PC-3 (cell line): ENCODE data around the gene ETHE1. TPM values are rescaled to one million over a fixed set of nuclear protein-coding genes. Genes with fewer than 3 reads are reported as not detected.

Experiments
- ATAC-seq: fragments of 200-7000 bp; cut with Tn5 transposase; 2 replicates; pipeline ENCODE4 v1.9.1; 2020; ENCODE audit warnings: mild to moderate bottlenecking, moderate library complexity
- BruUV-seq: library from RNA; stranded (reverse); fragments of 400-500 nt; replicated peaks from 2 replicates; lab custom pipeline; 2021; lab: Mats Ljungman, UMichigan
- CTCF ChIA-PET: fragments of 300-600 bp; sonication (Branson Sonifier 250); formaldehyde crosslinking; loops from one replicate; lab custom pipeline; 2022; ENCODE audit warnings: antibody characterized with exemption; lab: Charles Lee
- POLR2A ChIA-PET: fragments of 300-600 bp; sonication (Branson Sonifier 250); formaldehyde crosslinking; loops from one replicate; lab custom pipeline; 2022; ENCODE audit warnings: antibody characterized with exemption; ENCODE audit not compliant: unreplicated experiment; lab: Charles Lee
- DNase-seq: peaks from one replicate; pipeline ENCODE4 v3.0.0-alpha.2; 2015
- H2AFZ ChIP-seq: fragments of 300-600 bp; sonication (generic); 2 replicates; pipeline ENCODE4 v1.6.0; 2016; ENCODE audit warnings: antibody characterized with exemption, low read length
- H3F3A ChIP-seq: fragments of 300-600 bp; sonication (generic); one replicate; pipeline ENCODE4 v1.6.0; 2017; ENCODE audit warnings: antibody characterized with exemption, low read length, control low read depth, mild to moderate bottlenecking; ENCODE audit not compliant: unreplicated experiment
- H3K27ac ChIP-seq: fragments of 300-600 bp; sonication (generic); 2 replicates; pipeline ENCODE4 v1.5.1; 2016; ENCODE audit warnings: mild to moderate bottlenecking, low read length
- H3K27me3 ChIP-seq: fragments of 300-600 bp; sonication (generic); 2 replicates; pipeline ENCODE4 v1.6.1; 2016; ENCODE audit warnings: low read length, mixed read lengths
- H3K36me3 ChIP-seq: fragments of 300-600 bp; sonication (generic); 2 replicates; pipeline ENCODE4 v1.6.1; 2016; ENCODE audit warnings: low read depth, mixed run types, low read length, mixed read lengths
- H3K4me1 ChIP-seq: fragments of 300-600 bp; sonication (generic); 2 replicates; pipeline ENCODE4 v1.5.1; 2016; ENCODE audit warnings: low read length; ENCODE audit not compliant: insufficient read depth
- H3K4me2 ChIP-seq: fragments of 300-600 bp; sonication (generic); 2 replicates; pipeline ENCODE4 v1.6.0; 2016; ENCODE audit warnings: low read length
- H3K4me3 ChIP-seq: fragments of 300-600 bp; sonication (generic); 2 replicates; pipeline ENCODE4 v1.5.1; 2016; ENCODE audit warnings: mild to moderate bottlenecking, low read length, mixed read lengths
- H3K79me2 ChIP-seq: fragments of 300-600 bp; sonication (generic); 2 replicates; pipeline ENCODE4 v1.6.1; 2017; ENCODE audit warnings: low read length, mixed read lengths
- H3K9ac ChIP-seq: fragments of 300-600 bp; sonication (generic); 2 replicates; pipeline ENCODE4 v1.6.0; 2016; ENCODE audit warnings: mild to moderate bottlenecking, low read length
- H3K9me2 ChIP-seq: fragments of 300-600 bp; sonication (generic); replicated peaks from 2 replicates; pipeline ENCODE4 v1.6.1; 2016; ENCODE audit warnings: mixed run types, low read length, mixed read lengths
- H3K9me3 ChIP-seq: fragments of 300-600 bp; sonication (generic); 2 replicates; pipeline ENCODE4 v1.6.1; 2016; ENCODE audit warnings: low read length, mixed read lengths
- H4K20me1 ChIP-seq: fragments of 300-600 bp; sonication (generic); 2 replicates; pipeline ENCODE4 v1.6.1; 2016; ENCODE audit warnings: low read length, mixed read lengths
- EZH2 ChIP-seq: fragments of 300-600 bp; sonication (generic); IDR thresholded peaks from one replicate; pipeline ENCODE4 v1.6.1; 2017; ENCODE audit warnings: antibody characterized with exemption, mild to moderate bottlenecking, low read length; ENCODE audit not compliant: unreplicated experiment
- EZH2phosphoT487 ChIP-seq: fragments of 300-600 bp; sonication (generic); IDR thresholded peaks from 2 replicates; pipeline ENCODE4 v1.6.1; 2018; ENCODE audit warnings: mild to moderate bottlenecking, antibody characterized with exemption, low read length, borderline replicate concordance
- intact Hi-C: fragments of 100-400 bp; cut with micrococcal nuclease; formaldehyde crosslinking; loops from 2 replicates; pipeline ENCODE4 v1.9.0; 2023
- total RNA-seq: library from RNA; depleted of rRNA; stranded (reverse); fragments of >200 nt; gene quantifications from 2 replicates; pipeline ENCODE4 v1.2.3, GENCODE V29; 2014
- TF ChIP-seq, protein P1 (sequence below): fragments of 300-600 bp; sonication (generic); conservative IDR thresholded peaks from 2 replicates; pipeline ENCODE4 v1.5.1; 2017; ENCODE audit warnings: antibody characterized with exemption, low read depth, mild to moderate bottlenecking, low read length

ETHE1 gene
- total RNA-seq, 1 experiment from 2014 or later = 34.2 TPM

DNA sequence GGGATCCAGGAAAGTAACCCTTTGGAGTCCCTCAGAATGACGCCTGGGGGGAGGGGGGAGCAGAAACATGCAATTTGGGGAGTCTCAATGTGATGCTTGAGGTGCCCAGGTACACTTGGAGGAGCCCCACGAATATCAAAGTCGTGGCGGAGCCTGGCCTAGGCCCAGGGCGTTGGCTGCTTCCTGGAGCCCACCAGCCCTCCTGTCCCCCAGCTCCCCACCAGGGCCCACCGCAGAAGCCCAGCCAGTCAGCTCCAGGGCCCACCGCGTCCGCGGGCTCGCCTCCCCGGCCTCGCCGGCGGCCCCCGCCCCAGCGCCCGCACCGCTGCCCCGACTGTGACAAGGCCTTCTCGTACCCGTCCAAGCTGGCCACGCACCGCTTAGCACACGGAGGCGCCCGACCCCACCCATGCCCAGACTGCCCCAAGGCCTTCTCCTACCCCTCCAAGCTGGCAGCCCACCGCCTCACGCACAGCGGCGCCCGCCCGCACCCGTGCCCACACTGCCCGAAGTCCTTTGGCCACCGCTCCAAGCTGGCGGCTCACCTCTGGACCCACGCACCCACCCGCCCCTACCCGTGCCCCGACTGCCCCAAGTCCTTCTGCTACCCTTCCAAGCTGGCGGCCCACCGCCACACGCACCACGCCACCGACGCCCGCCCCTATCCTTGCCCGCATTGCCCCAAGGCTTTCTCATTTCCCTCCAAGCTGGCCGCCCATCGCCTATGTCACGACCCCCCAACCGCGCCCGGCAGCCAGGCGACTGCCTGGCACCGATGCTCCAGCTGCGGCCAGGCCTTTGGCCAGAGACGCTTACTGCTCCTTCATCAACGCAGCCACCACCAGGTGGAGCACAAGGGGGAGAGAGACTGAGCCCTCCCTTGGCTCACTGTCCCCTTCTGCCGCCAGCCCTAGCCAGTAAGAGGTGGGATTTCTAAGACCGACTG is 8.1 kb upstream of the ETHE1 start:
- H3K4me1 ChIP-seq = peaks cover 9% of the 10 kb centered on the region
- ATAC-seq (no peak), DNase-seq (peak; percentile 17)
- no peaks in the 10 kb centered on the region for H3F3A ChIP-seq
- intact Hi-C loops = loop anchor here (2.0 kb wide), 1 partner anchor 60 kb away; no protein-coding TSS in a partner anchor
- H3K79me2 ChIP-seq = no peaks in the 10 kb centered on the region
- no TSS peak for BruUV-seq
- no peaks in the 10 kb centered on the region for H3K9me3 ChIP-seq
- peaks cover 4% of the 10 kb centered on the region; the same call in 1 of the 2 replicates for H3K36me3 ChIP-seq
- H4K20me1 ChIP-seq = no peaks in the 10 kb centered on the region
- H3K9me2 ChIP-seq = no peaks in the 10 kb centered on the region
- H3K27ac ChIP-seq = no peak overlapping the region
- no peak for TF ChIP-seq EZH2phosphoT487
- TF ChIP-seq, protein P1, sequence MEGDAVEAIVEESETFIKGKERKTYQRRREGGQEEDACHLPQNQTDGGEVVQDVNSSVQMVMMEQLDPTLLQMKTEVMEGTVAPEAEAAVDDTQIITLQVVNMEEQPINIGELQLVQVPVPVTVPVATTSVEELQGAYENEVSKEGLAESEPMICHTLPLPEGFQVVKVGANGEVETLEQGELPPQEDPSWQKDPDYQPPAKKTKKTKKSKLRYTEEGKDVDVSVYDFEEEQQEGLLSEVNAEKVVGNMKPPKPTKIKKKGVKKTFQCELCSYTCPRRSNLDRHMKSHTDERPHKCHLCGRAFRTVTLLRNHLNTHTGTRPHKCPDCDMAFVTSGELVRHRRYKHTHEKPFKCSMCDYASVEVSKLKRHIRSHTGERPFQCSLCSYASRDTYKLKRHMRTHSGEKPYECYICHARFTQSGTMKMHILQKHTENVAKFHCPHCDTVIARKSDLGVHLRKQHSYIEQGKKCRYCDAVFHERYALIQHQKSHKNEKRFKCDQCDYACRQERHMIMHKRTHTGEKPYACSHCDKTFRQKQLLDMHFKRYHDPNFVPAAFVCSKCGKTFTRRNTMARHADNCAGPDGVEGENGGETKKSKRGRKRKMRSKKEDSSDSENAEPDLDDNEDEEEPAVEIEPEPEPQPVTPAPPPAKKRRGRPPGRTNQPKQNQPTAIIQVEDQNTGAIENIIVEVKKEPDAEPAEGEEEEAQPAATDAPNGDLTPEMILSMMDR = peak; percentile 49
- H3K9ac ChIP-seq = no peak overlapping the region
- H2AFZ ChIP-seq = no peak overlapping the region
- POLR2A ChIA-PET = no interaction called here
- CTCF ChIA-PET = interaction anchor here (0.5 kb wide), 1 partner anchor 134 kb away, joined by 14 read pairs; no protein-coding TSS in a partner anchor
- H3K4me3 ChIP-seq = no peak overlapping the region
- H3K27me3 ChIP-seq = no peaks in the 10 kb centered on the region
- peak overlapping the region; percentile 90; the same call in 1 of the 2 replicates for H3K4me2 ChIP-seq

DNA sequence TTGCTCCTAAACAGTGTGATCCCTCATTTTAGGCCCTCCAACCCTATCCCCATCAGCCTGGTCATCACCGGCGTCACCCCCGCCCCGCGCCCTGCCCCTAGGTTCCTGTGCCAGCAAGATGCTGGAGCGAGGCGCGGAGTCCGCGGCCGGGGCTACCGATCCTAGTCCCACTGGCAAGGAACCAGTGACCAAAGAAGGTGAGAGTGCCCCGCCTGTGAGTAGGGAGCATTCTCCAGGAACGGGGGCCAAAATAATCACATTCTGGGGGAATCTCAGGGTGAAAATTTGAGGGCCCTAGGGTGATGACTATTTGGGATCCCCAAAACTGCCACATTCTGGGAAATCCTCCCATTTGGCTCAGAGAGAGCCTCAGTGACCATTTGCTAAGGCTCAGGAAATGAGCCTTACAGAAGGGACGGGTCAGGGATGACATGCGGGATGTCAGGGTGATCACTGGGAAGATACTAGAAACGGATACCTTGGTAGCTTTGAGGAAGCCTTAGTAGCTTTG is 7.4 kb upstream of the ETHE1 start:
- intact Hi-C loops = loop anchor here (2.0 kb wide), 1 partner anchor 60 kb away; no protein-coding TSS in a partner anchor
- peak overlapping the region; percentile 90 for H3K4me2 ChIP-seq
- H3K27me3 ChIP-seq = no peaks in the 10 kb centered on the region
- no peaks in the 10 kb centered on the region for H3K79me2 ChIP-seq
- H3K9ac ChIP-seq = no peak overlapping the region
- BruUV-seq = no TSS peak
- TF ChIP-seq EZH2phosphoT487 (no peak), EZH2 (no peak)
- TF ChIP-seq, protein P1 = no peak
- no peaks in the 10 kb centered on the region for H3K9me2 ChIP-seq
- no peak overlapping the region for H3K27ac ChIP-seq
- ChIA-PET POLR2A (no interaction called here), CTCF (no interaction called here)
- no peaks in the 10 kb centered on the region for H4K20me1 ChIP-seq
- peaks cover 13% of the 10 kb centered on the region for H3K4me1 ChIP-seq
- no peaks in the 10 kb centered on the region for H3F3A ChIP-seq
- H3K4me3 ChIP-seq = peak overlapping the region; percentile 69
- no peaks in the 10 kb centered on the region for H3K9me3 ChIP-seq
- peak overlapping the region; percentile 75 for H2AFZ ChIP-seq
- peaks cover 3% of the 10 kb centered on the region; the same call in 1 of the 2 replicates for H3K36me3 ChIP-seq
- no peak for DNase-seq
- no peak; the same call in 1 of the 2 replicates for ATAC-seq
